HepG2 (cell line): ENCODE measurements around the gene CELF5. TPM values are rescaled to one million over a fixed set of nuclear protein-coding genes. Genes with fewer than 3 reads are reported as not detected.
A peak's percentile ranks its signal among the peaks of the same experiment; 100 is the strongest.

Experiments
- ADNP ChIP-seq: sonication (generic); formaldehyde crosslinking; IDR thresholded peaks from 2 replicates; pipeline ENCODE4 v1.4.0; 2020; ENCODE audit warnings: missing genetic modification reagents
- BORCS8-MEF2B ChIP-seq: sonication (generic); formaldehyde crosslinking; IDR thresholded peaks from 2 replicates; pipeline ENCODE4 v1.8.0; 2022; ENCODE audit warnings: mild to moderate bottlenecking, missing genetic modification reagents
- CEBPG ChIP-seq: IDR thresholded peaks from 2 replicates; pipeline ENCODE4 v1.6.1; 2016
- CENPX ChIP-seq: sonication (generic); formaldehyde crosslinking; IDR thresholded peaks from 2 replicates; pipeline ENCODE4 v1.9.0; 2021; ENCODE audit warnings: mild to moderate bottlenecking, missing genetic modification reagents, moderate library complexity
- GZF1 ChIP-seq: sonication (generic); formaldehyde crosslinking; IDR thresholded peaks from 2 replicates; pipeline ENCODE4 v1.5.1; 2020; ENCODE audit warnings: mild to moderate bottlenecking, missing genetic modification reagents
- HBP1 ChIP-seq: IDR thresholded peaks from 2 replicates; pipeline ENCODE4 v1.6.1; 2016; ENCODE audit warnings: low read depth, control low read depth
- IKZF1 ChIP-seq: fragments of 450-650 bp; IDR thresholded peaks from 2 replicates; pipeline ENCODE4 v1.7.1; 2016
- IRX3 ChIP-seq: sonication (generic); formaldehyde crosslinking; IDR thresholded peaks from 2 replicates; pipeline ENCODE4 v1.8.1; 2023; ENCODE audit warnings: mild to moderate bottlenecking, low read depth, missing genetic modification reagents, borderline replicate concordance
- KLF16 ChIP-seq, 2 experiments: sonication (generic) in 1 of 2; formaldehyde crosslinking in 1 of 2; IDR thresholded peaks; 2 replicates each; pipeline versions ENCODE4 v1.6.1 to v1.8.0; 2016 to 2023; ENCODE audit warnings: missing genetic modification reagents in 2 of 2, missing compliant biosample characterization in 1 of 2
- MXI1 ChIP-seq: IDR thresholded peaks from 3 replicates; pipeline ENCODE4 v1.6.1; 2012; ENCODE audit warnings: low read depth, low read length, inconsistent platforms, borderline replicate concordance
- POLR2AphosphoS2 ChIP-seq: IDR thresholded peaks from 2 replicates; pipeline ENCODE4 v1.6.1; 2011; ENCODE audit warnings: low read depth, low read length, improper control_type of control experiment
- SATB2 ChIP-seq: sonication (generic); formaldehyde crosslinking; IDR thresholded peaks from 2 replicates; pipeline ENCODE4 v1.5.0; 2020; ENCODE audit warnings: missing genetic modification reagents
- U2AF1 ChIP-seq: fragments of 200-400 bp; formaldehyde crosslinking; optimal IDR thresholded peaks from 2 replicates; pipeline ENCODE3; 2017; ENCODE audit warnings: mild to moderate bottlenecking, low read depth, low read length
- ZMYM3 ChIP-seq: sonication (generic); formaldehyde crosslinking; IDR thresholded peaks from 2 replicates; pipeline ENCODE4 v1.5.1; 2020; ENCODE audit warnings: mild to moderate bottlenecking, missing genetic modification reagents
- ZNF282 ChIP-seq: fragments of 450-650 bp; IDR thresholded peaks from 2 replicates; pipeline ENCODE4 v1.6.1; 2018; ENCODE audit not compliant: partially characterized antibody
- ZNF577 ChIP-seq: sonication (generic); formaldehyde crosslinking; IDR thresholded peaks from 2 replicates; pipeline ENCODE4 v1.4.0; 2020; ENCODE audit warnings: mild to moderate bottlenecking, low read depth, missing genetic modification reagents, borderline replicate concordance
- ZNF766 ChIP-seq: sonication (generic); formaldehyde crosslinking; IDR thresholded peaks from 2 replicates; pipeline ENCODE4 v1.5.0; 2020; ENCODE audit warnings: missing genetic modification reagents, borderline replicate concordance
- polyA plus RNA-seq, 8 experiments: library from polyadenylated mRNA; depleted of rRNA in 3 of 8; stranded (reverse) in 7 of 8; unstranded in 1 of 8; fragments of >200 nt; fragmentation: Illumina TruSeq in 4 of 8; extraction: Trizol in 4 of 8; gene quantifications; 2 replicates each; pipeline versions ENCODE4 v1.2.1 to v1.2.3, GENCODE V29; 2011 to 2016; ENCODE audit warnings: low read depth in 4 of 8, missing spikeins in 1 of 8, mixed read lengths in 1 of 8; ENCODE audit not compliant: insufficient read depth in 1 of 8
- total RNA-seq, 5 experiments: library from RNA; depleted of rRNA; stranded (reverse); fragments of >200 nt; fragmentation: Illumina TruSeq; extraction: Trizol; gene quantifications; 2 replicates each; pipeline ENCODE4 v1.2.3, GENCODE V29; 2016; ENCODE audit warnings: low read depth in 1 of 5
- TF ChIP-seq, protein P1 (sequence below): sonication (generic); formaldehyde crosslinking; IDR thresholded peaks from 2 replicates; pipeline ENCODE4 v1.4.0; 2020; ENCODE audit warnings: missing genetic modification reagents
- TF ChIP-seq, protein P2 (sequence below): sonication (generic); formaldehyde crosslinking; IDR thresholded peaks from 2 replicates; pipeline ENCODE4 v1.5.1; 2020; ENCODE audit warnings: missing genetic modification reagents, mild to moderate bottlenecking, borderline replicate concordance
- TF ChIP-seq, protein P3 (sequence below): fragments of 450-650 bp; IDR thresholded peaks from 2 replicates; pipeline ENCODE4 v1.6.1; 2016

Gene CELF5
- total and polyA plus RNA-seq, 2 of the 13 experiments (the other 11 are each of a cell fraction or from before 2014, with no cell fraction given), result 0.31 to 0.84 TPM

- TF ChIP-seq, protein P1, sequence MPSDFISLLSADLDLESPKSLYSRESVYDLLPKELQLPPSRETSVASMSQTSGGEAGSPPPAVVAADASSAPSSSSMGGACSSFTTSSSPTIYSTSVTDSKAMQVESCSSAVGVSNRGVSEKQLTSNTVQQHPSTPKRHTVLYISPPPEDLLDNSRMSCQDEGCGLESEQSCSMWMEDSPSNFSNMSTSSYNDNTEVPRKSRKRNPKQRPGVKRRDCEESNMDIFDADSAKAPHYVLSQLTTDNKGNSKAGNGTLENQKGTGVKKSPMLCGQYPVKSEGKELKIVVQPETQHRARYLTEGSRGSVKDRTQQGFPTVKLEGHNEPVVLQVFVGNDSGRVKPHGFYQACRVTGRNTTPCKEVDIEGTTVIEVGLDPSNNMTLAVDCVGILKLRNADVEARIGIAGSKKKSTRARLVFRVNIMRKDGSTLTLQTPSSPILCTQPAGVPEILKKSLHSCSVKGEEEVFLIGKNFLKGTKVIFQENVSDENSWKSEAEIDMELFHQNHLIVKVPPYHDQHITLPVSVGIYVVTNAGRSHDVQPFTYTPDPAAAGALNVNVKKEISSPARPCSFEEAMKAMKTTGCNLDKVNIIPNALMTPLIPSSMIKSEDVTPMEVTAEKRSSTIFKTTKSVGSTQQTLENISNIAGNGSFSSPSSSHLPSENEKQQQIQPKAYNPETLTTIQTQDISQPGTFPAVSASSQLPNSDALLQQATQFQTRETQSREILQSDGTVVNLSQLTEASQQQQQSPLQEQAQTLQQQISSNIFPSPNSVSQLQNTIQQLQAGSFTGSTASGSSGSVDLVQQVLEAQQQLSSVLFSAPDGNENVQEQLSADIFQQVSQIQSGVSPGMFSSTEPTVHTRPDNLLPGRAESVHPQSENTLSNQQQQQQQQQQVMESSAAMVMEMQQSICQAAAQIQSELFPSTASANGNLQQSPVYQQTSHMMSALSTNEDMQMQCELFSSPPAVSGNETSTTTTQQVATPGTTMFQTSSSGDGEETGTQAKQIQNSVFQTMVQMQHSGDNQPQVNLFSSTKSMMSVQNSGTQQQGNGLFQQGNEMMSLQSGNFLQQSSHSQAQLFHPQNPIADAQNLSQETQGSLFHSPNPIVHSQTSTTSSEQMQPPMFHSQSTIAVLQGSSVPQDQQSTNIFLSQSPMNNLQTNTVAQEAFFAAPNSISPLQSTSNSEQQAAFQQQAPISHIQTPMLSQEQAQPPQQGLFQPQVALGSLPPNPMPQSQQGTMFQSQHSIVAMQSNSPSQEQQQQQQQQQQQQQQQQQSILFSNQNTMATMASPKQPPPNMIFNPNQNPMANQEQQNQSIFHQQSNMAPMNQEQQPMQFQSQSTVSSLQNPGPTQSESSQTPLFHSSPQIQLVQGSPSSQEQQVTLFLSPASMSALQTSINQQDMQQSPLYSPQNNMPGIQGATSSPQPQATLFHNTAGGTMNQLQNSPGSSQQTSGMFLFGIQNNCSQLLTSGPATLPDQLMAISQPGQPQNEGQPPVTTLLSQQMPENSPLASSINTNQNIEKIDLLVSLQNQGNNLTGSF (CRISPR knock-in tag), result peak; percentile 61; the same call in 1 of the 2 replicates
- TF ChIP-seq BORCS8-MEF2B (CRISPR knock-in tag) (peak; percentile 88), ADNP (no peak), ZNF282 (no peak), HBP1 (CRISPR knock-in tag) (peak; percentile 82; the same call in 1 of the 2 replicates), ZMYM3 (CRISPR knock-in tag) (no peak), ZNF577 (CRISPR knock-in tag) (no peak), CEBPG (CRISPR knock-in tag) (0 out of 2 replicates have a peak, but pooled peaks have one; percentile 11), U2AF1 (no peak), IKZF1 (0 out of 2 replicates have a peak, but pooled peaks have one; percentile 56), GZF1 (0 out of 2 replicates have a peak, but pooled peaks have one; percentile 47), SATB2 (no peak), POLR2AphosphoS2 (no peak), IRX3 (CRISPR knock-in tag) (peak; percentile 68; the same call in 1 of the 2 replicates), ZNF766 (CRISPR knock-in tag) (no peak), MXI1 (peak; percentile 56; the same call in 1 of the 3 replicates), CENPX (CRISPR knock-in tag) (no peak), KLF16 (CRISPR knock-in tag; IDR thresholded peaks at IDR 0.05) (0 out of 4 replicates have a peak, but pooled peaks of 1 of the 2 experiments have one; percentile 54)
- TF ChIP-seq, protein P2, sequence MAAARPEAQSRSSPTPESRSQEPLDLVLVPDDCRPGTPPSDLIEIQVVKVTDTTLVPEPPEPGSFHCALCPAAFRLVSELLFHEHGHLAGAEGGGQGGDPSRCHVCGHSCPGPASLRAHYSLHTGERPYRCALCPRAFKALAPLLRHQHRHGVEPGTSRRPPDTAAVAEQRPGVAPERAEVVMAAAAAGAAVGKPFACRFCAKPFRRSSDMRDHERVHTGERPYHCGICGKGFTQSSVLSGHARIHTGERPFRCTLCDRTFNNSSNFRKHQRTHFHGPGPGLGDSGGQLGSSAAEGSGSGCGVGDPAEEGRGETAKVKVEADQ (CRISPR knock-in tag), result no peak
- TF ChIP-seq, protein P3, sequence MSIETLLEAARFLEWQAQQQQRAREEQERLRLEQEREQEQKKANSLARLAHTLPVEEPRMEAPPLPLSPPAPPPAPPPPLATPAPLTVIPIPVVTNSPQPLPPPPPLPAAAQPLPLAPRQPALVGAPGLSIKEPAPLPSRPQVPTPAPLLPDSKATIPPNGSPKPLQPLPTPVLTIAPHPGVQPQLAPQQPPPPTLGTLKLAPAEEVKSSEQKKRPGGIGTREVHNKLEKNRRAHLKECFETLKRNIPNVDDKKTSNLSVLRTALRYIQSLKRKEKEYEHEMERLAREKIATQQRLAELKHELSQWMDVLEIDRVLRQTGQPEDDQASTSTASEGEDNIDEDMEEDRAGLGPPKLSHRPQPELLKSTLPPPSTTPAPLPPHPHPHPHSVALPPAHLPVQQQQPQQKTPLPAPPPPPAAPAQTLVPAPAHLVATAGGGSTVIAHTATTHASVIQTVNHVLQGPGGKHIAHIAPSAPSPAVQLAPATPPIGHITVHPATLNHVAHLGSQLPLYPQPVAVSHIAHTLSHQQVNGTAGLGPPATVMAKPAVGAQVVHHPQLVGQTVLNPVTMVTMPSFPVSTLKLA, result 0 out of 2 replicates have a peak, but pooled peaks have one; percentile 27
Measured at GRCh38 chr19:3243819-3244700, 19.6 kb downstream of the CELF5 start (continued).
